ENCODE measurements around the gene MGAT3.
"Not testable (repeated sequence)": the region's sequence is repeated elsewhere in the genome, so short reads cannot be mapped to it uniquely, and the experiment has no call there.

The MGAT3 gene

GRCh38 chr22:39456522-39457197, at the start of gene MGAT3:
Gene MGAT3, plus strand, starts transcription at chr22:39457012. Its CDS starts 30,336 bp downstream, at chr22:39487348.
- DNase-seq (ENCODE audit: low spot score), result no peak

GRCh38 chr22:39408173-39408572, 48.6 kb upstream of the MGAT3 start:
- DNase-seq (ENCODE audit: low spot score), result no peak

GRCh38 chr22:39408807-39409206, 48.0 kb upstream of the MGAT3 start:
- DNase-seq (ENCODE audit: low spot score), result no peak

GRCh38 chr22:39409516-39410029, 47.2 kb upstream of the MGAT3 start:
- no peak for DNase-seq (ENCODE audit: low spot score)

GRCh38 chr22:39410264-39410663, 46.5 kb upstream of the MGAT3 start:
- DNase-seq (ENCODE audit: low spot score), result no peak

GRCh38 chr22:39411828-39412365, 44.9 kb upstream of the MGAT3 start:
- not testable (repeated sequence) for DNase-seq (ENCODE audit: low spot score)

- DNase-seq (ENCODE audit: low spot score), result not testable (repeated sequence)
These were observed 43.6 kb upstream of the MGAT3 start for GRCh38 chr22:39413204-39413603.

GRCh38 chr22:39414377-39414776, 42.4 kb upstream of the MGAT3 start:
- DNase-seq (ENCODE audit: low spot score), result no peak

- DNase-seq (ENCODE audit: low spot score), result no peak
These were observed 41.9 kb upstream of the MGAT3 start for GRCh38 chr22:39414886-39415285.

GRCh38 chr22:39415506-39415905, 41.3 kb upstream of the MGAT3 start:
- DNase-seq (ENCODE audit: low spot score), result no peak

- no peak for DNase-seq (ENCODE audit: low spot score)
These were observed 40.5 kb upstream of the MGAT3 start for GRCh38 chr22:39416319-39416718.

- no peak for DNase-seq (ENCODE audit: low spot score)
These were observed 39.2 kb upstream of the MGAT3 start for GRCh38 chr22:39417641-39418040.

GRCh38 chr22:39418696-39419095, 38.1 kb upstream of the MGAT3 start:
- no peak for DNase-seq (ENCODE audit: low spot score)

GRCh38 chr22:39419096-39419495, 37.7 kb upstream of the MGAT3 start:
- no peak for DNase-seq (ENCODE audit: low spot score)

GRCh38 chr22:39419911-39420310, 36.9 kb upstream of the MGAT3 start:
- no peak for DNase-seq (ENCODE audit: low spot score)

GRCh38 chr22:39421691-39422090, 35.1 kb upstream of the MGAT3 start:
- DNase-seq (ENCODE audit: low spot score), result no peak

- no peak for DNase-seq (ENCODE audit: low spot score)
These were observed 34.7 kb upstream of the MGAT3 start for GRCh38 chr22:39422101-39422500.

- no peak for DNase-seq (ENCODE audit: low spot score)
These were observed 34.1 kb upstream of the MGAT3 start for GRCh38 chr22:39422721-39423120.

GRCh38 chr22:39423976-39424375, 32.8 kb upstream of the MGAT3 start:
- DNase-seq (ENCODE audit: low spot score), result no peak

GRCh38 chr22:39426380-39427043, 30.3 kb upstream of the MGAT3 start:
- DNase-seq (ENCODE audit: low spot score), result no peak

GRCh38 chr22:39427751-39428596, 28.8 kb upstream of the MGAT3 start:
- no peak for DNase-seq (ENCODE audit: low spot score)

- DNase-seq (ENCODE audit: low spot score), result no peak
These were observed 28.2 kb upstream of the MGAT3 start for GRCh38 chr22:39428597-39429071.

Data from CD4-positive, alpha-beta T cell treated with Interleukin-6 at 100 ng/mL for 8 hours (primary cell).